ENCODE data around the gene PTGDS.

Gene PTGDS

GRCh38 chr9:136984464-136985026 lies 7.2 kb downstream of the PTGDS start:
- Histone ChIP-seq H4K20me1 (no peaks in the 10 kb centered on the region; a peak in 1 of 22 replicates), H3K27me3 (peaks cover 33 to 71% (median 57%) of the 10 kb centered on the region in 11 experiments), H3K4me2 (no peak overlapping the region), H3K4me1 (peaks cover 0 to 13% (median 5%) of the 10 kb centered on the region in 10 experiments; a peak in 16 of 20 replicates), H3K4me3 (no peak overlapping the region), H3K27ac (no peak overlapping the region), H3K9ac (no peak overlapping the region), H3K36me3 (no peaks in the 10 kb centered on the region), H3K9me3 (replicated peaks in 1 of 11) (no peaks in the 10 kb centered on the region)
- TF ChIP-seq Cebpa-rat (IDR thresholded peaks at IDR 0.05) = no peak

GRCh38 chr9:136985027-136985602 lies 7.8 kb downstream of the PTGDS start:
- no peak overlapping the region for H3K4me3 ChIP-seq
- no peak overlapping the region for H3K4me2 ChIP-seq

GRCh38 chr9:136985853-136986252 lies 8.5 kb downstream of the PTGDS start:
- Histone ChIP-seq H3K9me3 (replicated peaks in 1 of 11) (no peaks in the 10 kb centered on the region), H4K20me1 (no peaks in the 10 kb centered on the region; a peak in 1 of 22 replicates), H3K4me3 (no peak overlapping the region), H3K9ac (no peak overlapping the region), H3K4me1 (peaks cover 0 to 10% (median under 1%) of the 10 kb centered on the region in 10 experiments; a peak in 6 of 20 replicates), H3K27me3 (peaks cover 33 to 71% (median 57%) of the 10 kb centered on the region in 11 experiments), H3K27ac (no peak overlapping the region), H3K4me2 (no peak overlapping the region), H3K36me3 (no peaks in the 10 kb centered on the region)
- TF ChIP-seq Cebpa-rat (IDR thresholded peaks at IDR 0.05) = no peak

More at GRCh38 chr9:136985027-136985602, 7.8 kb downstream of the PTGDS start:
- Histone ChIP-seq H3K9me3 (replicated peaks in 1 of 11) (no peaks in the 10 kb centered on the region), H3K36me3 (no peaks in the 10 kb centered on the region), H3K9ac (no peak overlapping the region), H4K20me1 (no peaks in the 10 kb centered on the region; a peak in 1 of 22 replicates), H3K27ac (no peak overlapping the region), H3K4me1 (peaks cover 0 to 10% (median 0%) of the 10 kb centered on the region in 10 experiments; a peak in 4 of 20 replicates), H3K27me3 (peaks cover 33 to 71% (median 57%) of the 10 kb centered on the region in 11 experiments)
- no peak for TF ChIP-seq Cebpa-rat (IDR thresholded peaks at IDR 0.05)

GRCh38 chr9:136988872-136989271 lies 11.6 kb downstream of the PTGDS start:
- Histone ChIP-seq H3K27ac (no peak overlapping the region), H3K4me1 (peaks cover 13 to 23% (median 19%) of the 10 kb centered on the region in 10 experiments), H3K9me3 (replicated peaks in 1 of 11) (no peaks in the 10 kb centered on the region), H3K36me3 (peaks cover 0 to 7% (median 5%) of the 10 kb centered on the region in 11 experiments; a peak in 8 of 22 replicates), H3K9ac (no peak overlapping the region), H3K4me3 (no peak overlapping the region), H4K20me1 (peaks cover 0 to 14% (median 8%) of the 10 kb centered on the region in 11 experiments; a peak in 14 of 22 replicates), H3K27me3 (peaks cover 26 to 51% (median 40%) of the 10 kb centered on the region in 11 experiments), H3K4me2 (no peak overlapping the region)
- TF ChIP-seq Cebpa-rat (IDR thresholded peaks at IDR 0.05) = no peak

- Histone ChIP-seq H3K9ac (no peak overlapping the region), H3K4me1 (peaks cover 16 to 34% (median 26%) of the 10 kb centered on the region in 10 experiments), H3K4me3 (no peak overlapping the region), H4K20me1 (peaks cover 0 to 20% (median 11%) of the 10 kb centered on the region in 11 experiments; a peak in 14 of 22 replicates), H3K4me2 (no peak overlapping the region), H3K27ac (no peak overlapping the region), H3K9me3 (replicated peaks in 1 of 11) (no peaks in the 10 kb centered on the region), H3K27me3 (peaks cover 11 to 36% (median 25%) of the 10 kb centered on the region in 11 experiments), H3K36me3 (peaks cover 0 to 18% (median 8%) of the 10 kb centered on the region in 11 experiments; a peak in 10 of 22 replicates)
- no peak for TF ChIP-seq Cebpa-rat (IDR thresholded peaks at IDR 0.05)
Observed at GRCh38 chr9:136990242-136990911, 13.1 kb downstream of the PTGDS start.

- TF ChIP-seq Cebpa-rat (IDR thresholded peaks at IDR 0.05) = no peak
- H3K9me3 ChIP-seq (replicated peaks in 1 of 11) = no peaks in the 10 kb centered on the region
- peak within 1 kb of the TSS; percentile 80 to 90 (median 85) for H3K9ac ChIP-seq
- peaks cover 0 to 32% (median 11%) of the 10 kb centered on the region in 11 experiments; a peak in 14 of 22 replicates for H4K20me1 ChIP-seq
- peak within 1 kb of the TSS; percentile 96 to 100 (median 99) for H3K4me2 ChIP-seq
- peaks cover 32 to 52% (median 43%) of the 10 kb centered on the region in 10 experiments for H3K4me1 ChIP-seq
- peak within 1 kb of the TSS in 10 of 11 experiments; percentile 66 to 90 (median 82); a peak in 21 of 22 replicates for H3K27ac ChIP-seq
- peak within 1 kb of the TSS; percentile 64 to 88 (median 81) for H3K4me3 ChIP-seq
- H3K36me3 ChIP-seq = peaks cover 0 to 19% (median 8%) of the 10 kb centered on the region in 11 experiments; a peak in 10 of 22 replicates
- peaks cover 0 to 18% (median 7%) of the 10 kb centered on the region in 11 experiments; a peak in 14 of 22 replicates for H3K27me3 ChIP-seq
Observed at GRCh38 chr9:136991993-136992818, 14.9 kb downstream of the PTGDS start, which contains the start of gene PAXX. PAXX (plus strand) TSS chr9:136992422; CDS start chr9:136992444, 22 bp downstream.

- H3K27ac ChIP-seq = peak overlapping the region in 10 of 11 experiments; percentile 66 to 90 (median 82); a peak in 21 of 22 replicates
- H4K20me1 ChIP-seq = peaks cover 0 to 32% (median 11%) of the 10 kb centered on the region in 11 experiments; a peak in 14 of 22 replicates
- peak overlapping the region; percentile 64 to 88 (median 81) for H3K4me3 ChIP-seq
Observed at GRCh38 chr9:136992819-136993369, 15.6 kb downstream of the PTGDS start.

More at GRCh38 chr9:136992819-136993369, 15.6 kb downstream of the PTGDS start:
- peaks cover 0 to 19% (median 8%) of the 10 kb centered on the region in 11 experiments; a peak in 10 of 22 replicates for H3K36me3 ChIP-seq
- H3K4me1 ChIP-seq = peaks cover 39 to 59% (median 50%) of the 10 kb centered on the region in 10 experiments
- peaks cover 0 to 12% (median under 1%) of the 10 kb centered on the region in 11 experiments; a peak in 6 of 22 replicates for H3K27me3 ChIP-seq
- H3K9ac ChIP-seq = peak overlapping the region; percentile 80 to 90 (median 85)
- no peak for TF ChIP-seq Cebpa-rat (IDR thresholded peaks at IDR 0.05)
- peak overlapping the region; percentile 96 to 100 (median 99) for H3K4me2 ChIP-seq
- no peaks in the 10 kb centered on the region for H3K9me3 ChIP-seq (replicated peaks in 1 of 11)
